ENCODE results near the gene CHRNA3. TPM values are rescaled to one million over a fixed set of nuclear protein-coding genes. Genes with fewer than 3 reads are reported as not detected.
A peak's percentile ranks its signal among the peaks of the same experiment; 100 is the strongest.

The CHRNA3 gene
- total RNA-seq, 1 donor from 2014 or later: 0.46 TPM

- Histone ChIP-seq H3K27me3 (ENCODE audit: control insufficient read depth, insufficient read depth, low read length) (peaks cover 48% of the 10 kb centered on the region), H3K4me3 (ENCODE audit: low read depth, low read length) (no peak overlapping the region), H3K36me3 (ENCODE audit: control insufficient read depth, insufficient read depth, low read length) (no peaks in the 10 kb centered on the region)
- DNase-seq (ENCODE audit: low read depth): no peak
- TF ChIP-seq CTCF (IDR thresholded peaks at IDR 0.05; ENCODE audit: insufficient read depth, low read length, poor library complexity, severe bottlenecking): no peak
These were observed 3.1 kb upstream of the CHRNA3 start for GRCh38 chr15:78623786-78624497.

GRCh38 chr15:78621810-78622402 lies 1.1 kb upstream of the CHRNA3 start:
- no peak for DNase-seq (ENCODE audit: low read depth)
- H3K36me3 ChIP-seq (ENCODE audit: control insufficient read depth, insufficient read depth, low read length): no peaks in the 10 kb centered on the region
- TF ChIP-seq CTCF (IDR thresholded peaks at IDR 0.05; ENCODE audit: insufficient read depth, low read length, poor library complexity, severe bottlenecking): no peak
- H3K27me3 ChIP-seq (ENCODE audit: control insufficient read depth, insufficient read depth, low read length): peaks cover 37% of the 10 kb centered on the region
- H3K4me3 ChIP-seq (ENCODE audit: low read depth, low read length): no peak overlapping the region

GRCh38 chr15:78620021-78620526 lies 722 bp downstream of the CHRNA3 start:
- Histone ChIP-seq H3K27me3 (ENCODE audit: control insufficient read depth, insufficient read depth, low read length) (peaks cover 31% of the 10 kb centered on the region), H3K36me3 (ENCODE audit: control insufficient read depth, insufficient read depth, low read length) (no peaks in the 10 kb centered on the region), H3K4me3 (ENCODE audit: low read depth, low read length) (peak overlapping the region; percentile 24)
- DNase-seq (ENCODE audit: low read depth): no peak
- TF ChIP-seq CTCF (IDR thresholded peaks at IDR 0.05; ENCODE audit: insufficient read depth, low read length, poor library complexity, severe bottlenecking): peak; percentile 65

GRCh38 chr15:78619022-78619950 lies 1.5 kb downstream of the CHRNA3 start:
- Histone ChIP-seq H3K4me3 (ENCODE audit: low read depth, low read length) (no peak overlapping the region), H3K36me3 (ENCODE audit: control insufficient read depth, insufficient read depth, low read length) (no peaks in the 10 kb centered on the region), H3K27me3 (ENCODE audit: control insufficient read depth, insufficient read depth, low read length) (peaks cover 31% of the 10 kb centered on the region)
- TF ChIP-seq CTCF (IDR thresholded peaks at IDR 0.05; ENCODE audit: insufficient read depth, low read length, poor library complexity, severe bottlenecking): no peak
- no peak for DNase-seq (ENCODE audit: low read depth)

- peak; percentile 21 for DNase-seq (ENCODE audit: low read depth)
- Histone ChIP-seq H3K36me3 (ENCODE audit: control insufficient read depth, insufficient read depth, low read length) (no peaks in the 10 kb centered on the region), H3K4me3 (ENCODE audit: low read depth, low read length) (no peak overlapping the region), H3K27me3 (ENCODE audit: control insufficient read depth, insufficient read depth, low read length) (peaks cover 31% of the 10 kb centered on the region)
- TF ChIP-seq CTCF (IDR thresholded peaks at IDR 0.05; ENCODE audit: insufficient read depth, low read length, poor library complexity, severe bottlenecking): peak; percentile 73
These were observed 2.3 kb downstream of the CHRNA3 start for GRCh38 chr15:78618490-78618934.
